GM18873 (cell line): ENCODE measurements around the gene CSPG4.
"Not testable (repeated sequence)": the region's sequence is repeated elsewhere in the genome, so short reads cannot be mapped to it uniquely, and the experiment has no call there.

Experiments used
- ATAC-seq: cut with Tn5 transposase; IDR thresholded peaks from one replicate; pipeline ENCODE4 v1.9.1; 2021; ENCODE audit warnings: mild to moderate bottlenecking, moderate library complexity, moderate number of reproducible peaks; ENCODE audit not compliant: unreplicated experiment, low FRiP score

Gene CSPG4

GRCh38 chr15:75725719-75726607 is 13.3 kb upstream of the CSPG4 start:
- no peak for ATAC-seq

GRCh38 chr15:75725006-75725718 is 12.5 kb upstream of the CSPG4 start:
- no peak for ATAC-seq

GRCh38 chr15:75723847-75724660 is 11.4 kb upstream of the CSPG4 start:
- ATAC-seq: no peak

- no peak for ATAC-seq
These were observed 10.7 kb upstream of the CSPG4 start for GRCh38 chr15:75723171-75723846.

- no peak for ATAC-seq
These were observed 9.5 kb upstream of the CSPG4 start for GRCh38 chr15:75721923-75722870.

GRCh38 chr15:75721480-75721922 is 8.9 kb upstream of the CSPG4 start:
- no peak for ATAC-seq

GRCh38 chr15:75720787-75721479 is 8.3 kb upstream of the CSPG4 start:
- no peak for ATAC-seq

GRCh38 chr15:75720297-75720696 is 7.6 kb upstream of the CSPG4 start:
- no peak for ATAC-seq

GRCh38 chr15:75718328-75718727 is 5.7 kb upstream of the CSPG4 start:
- ATAC-seq: no peak

- not testable (repeated sequence) for ATAC-seq
These were observed 4.4 kb upstream of the CSPG4 start for GRCh38 chr15:75717001-75717400.

GRCh38 chr15:75716249-75716950 is 3.8 kb upstream of the CSPG4 start:
- not testable (repeated sequence) for ATAC-seq

GRCh38 chr15:75715312-75715832 is 2.7 kb upstream of the CSPG4 start:
- not testable (repeated sequence) for ATAC-seq

- ATAC-seq: no peak
These were observed 1.5 kb upstream of the CSPG4 start for GRCh38 chr15:75714195-75714594.

GRCh38 chr15:75713338-75713895 is 769 bp upstream of the CSPG4 start:
- no peak for ATAC-seq

GRCh38 chr15:75711495-75711894 is 1.2 kb downstream of the CSPG4 start:
- ATAC-seq: not testable (repeated sequence)

- ATAC-seq: not testable (repeated sequence)
These were observed 1.8 kb downstream of the CSPG4 start for GRCh38 chr15:75710874-75711273.

- ATAC-seq: not testable (repeated sequence)
These were observed 3.2 kb downstream of the CSPG4 start for GRCh38 chr15:75709458-75709857.

GRCh38 chr15:75706682-75706954 is 6.0 kb downstream of the CSPG4 start:
- ATAC-seq: no peak
